Uterus (tissue), 4 donors: ENCODE results near the gene MDM4. TPM values are rescaled to one million over a fixed set of nuclear protein-coding genes. Genes with fewer than 3 reads are reported as not detected.
"Not testable (repeated sequence)": the region's sequence is repeated elsewhere in the genome, so short reads cannot be mapped to it uniquely, and the experiment has no call there.

Experiments
- DNase-seq, 2 donors: peaks; one replicate each; pipeline ENCODE4 v3.0.0-alpha.2; 2019 to 2020
- H3K27ac ChIP-seq, 2 donors: fragments of 200-600 bp; sonication (generic); 1 replicate in 1 of 2; 2 replicates in 1 of 2; pipeline ENCODE4 v1.5.1; 2016 to 2018
- H3K27me3 ChIP-seq, 2 donors: fragments of 200-600 bp; sonication (generic); one replicate each; pipeline ENCODE4 v1.5.1; 2018 to 2019; ENCODE audit warnings: control low read depth in 1 of 2
- H3K36me3 ChIP-seq, 2 donors: fragments of 200-600 bp; sonication (generic); one replicate each; pipeline ENCODE4 v1.5.1; 2019; ENCODE audit warnings: control low read depth in 1 of 2
- H3K4me1 ChIP-seq, 2 donors: fragments of 200-600 bp; sonication (generic); one replicate each; pipeline ENCODE4 v1.5.1; 2018 to 2019; ENCODE audit warnings: control low read depth in 1 of 2
- H3K4me3 ChIP-seq, 2 donors: fragments of 200-600 bp; sonication (generic); 1 replicate in 1 of 2; 2 replicates in 1 of 2; pipeline ENCODE4 v1.5.1; 2018 to 2019; ENCODE audit warnings: mild to moderate bottlenecking in 1 of 2
- H3K9me3 ChIP-seq, 2 donors: fragments of 200-600 bp; sonication (generic); one replicate each; pipeline ENCODE4 v1.5.1; 2019; ENCODE audit warnings: control low read depth in 1 of 2
- CTCF ChIP-seq, 4 experiments: fragments of 200-600 bp in 2 of 4; fragments of 450-650 bp in 2 of 4; sonication (generic) in 2 of 4; IDR thresholded peaks; one replicate each; pipeline ENCODE4 v1.5.1; 2016 to 2019; ENCODE audit warnings: antibody characterized with exemption in 4 of 4, mild to moderate bottlenecking in 2 of 4, moderate library complexity in 1 of 4
- POLR2A ChIP-seq, 2 donors: fragments of 450-650 bp; IDR thresholded peaks; one replicate each; pipeline ENCODE4 v1.6.1; 2016; ENCODE audit warnings: antibody characterized with exemption in 2 of 2, mild to moderate bottlenecking in 1 of 2, moderate library complexity in 1 of 2
- intact Hi-C: fragments of 100-400 bp; cut with DNase I; formaldehyde crosslinking; loops from one replicate; pipeline ENCODE4 v1.15.1; 2023; ENCODE audit warnings: low total_unique reads
- total RNA-seq, 4 donors: library from RNA; depleted of rRNA in 3 of 4; stranded (reverse); fragments of >200 nt in 3 of 4; gene quantifications; one replicate each; pipeline versions ENCODE4 v1.1.0 to v1.2.4, GENCODE V29; 2014 to 2023
- donor health status: DM: yes; HTN: yes; CAD: no.

The MDM4 gene
- total RNA-seq, 4 donors from 2014 or later = 31.0 to 141 (median 134) TPM

GRCh38 chr1:204549313-204549712, 33.1 kb downstream of the MDM4 start:
- Histone ChIP-seq H3K27me3 (no peaks in the 10 kb centered on the region), H3K4me3 (no peak overlapping the region), H3K27ac (no peak overlapping the region), H3K4me1 (no peaks in the 10 kb centered on the region), H3K9me3 (no peaks in the 10 kb centered on the region), H3K36me3 (no peaks in the 10 kb centered on the region)
- intact Hi-C loops = no loop called here
- TF ChIP-seq CTCF (IDR thresholded peaks at IDR 0.05) = no peak
- TF ChIP-seq POLR2A (IDR thresholded peaks at IDR 0.05) = no peak
- DNase-seq = no peak

DNA sequence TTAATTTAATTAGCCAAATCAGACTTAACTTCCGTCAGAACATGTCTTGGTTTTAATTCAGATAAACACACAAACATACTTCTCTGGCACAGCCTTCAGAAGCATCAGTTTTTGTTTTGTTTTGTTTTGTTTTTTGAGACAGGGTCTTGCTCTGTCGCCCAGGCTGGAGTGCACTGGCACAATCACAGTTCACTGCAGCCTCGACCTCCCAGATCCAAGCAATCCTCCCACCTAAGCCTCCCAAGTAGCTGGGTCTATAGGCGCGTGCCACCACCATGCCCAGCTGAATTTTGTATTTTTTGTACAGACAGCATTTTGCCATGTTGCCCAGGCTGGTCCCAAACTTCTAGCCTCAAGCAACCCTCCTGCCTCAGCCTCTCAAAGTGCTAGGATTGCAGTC, 34.7 kb downstream of the MDM4 start:
- Histone ChIP-seq H3K36me3 (no peaks in the 10 kb centered on the region), H3K4me1 (no peaks in the 10 kb centered on the region), H3K9me3 (no peaks in the 10 kb centered on the region), H3K4me3 (no peak overlapping the region), H3K27me3 (no peaks in the 10 kb centered on the region), H3K27ac (no peak overlapping the region)
- TF ChIP-seq CTCF (IDR thresholded peaks at IDR 0.05) (no peak), POLR2A (IDR thresholded peaks at IDR 0.05) (no peak)
- intact Hi-C loops = no loop called here
- no peak for DNase-seq

GRCh38 chr1:204556458-204557052, 40.3 kb downstream of the MDM4 start:
- Histone ChIP-seq H3K36me3 (no peaks in the 10 kb centered on the region), H3K27me3 (no peaks in the 10 kb centered on the region), H3K9me3 (no peaks in the 10 kb centered on the region)

GRCh38 chr1:204558467-204558866, 42.3 kb downstream of the MDM4 start:
- Histone ChIP-seq H3K27ac (no peak overlapping the region), H3K27me3 (no peaks in the 10 kb centered on the region), H3K9me3 (no peaks in the 10 kb centered on the region), H3K4me1 (no peaks in the 10 kb centered on the region), H3K36me3 (no peaks in the 10 kb centered on the region), H3K4me3 (no peak overlapping the region)
- intact Hi-C loops = no loop called here
- TF ChIP-seq CTCF (IDR thresholded peaks at IDR 0.05) = no peak
- no peak for TF ChIP-seq POLR2A (IDR thresholded peaks at IDR 0.05)
- DNase-seq = no peak

More at GRCh38 chr1:204556458-204557052, 40.3 kb downstream of the MDM4 start:
- DNase-seq = no peak
- intact Hi-C loops = no loop called here
- no peaks in the 10 kb centered on the region for H3K4me1 ChIP-seq
- no peak overlapping the region for H3K4me3 ChIP-seq
- no peak for TF ChIP-seq POLR2A (IDR thresholded peaks at IDR 0.05)
- TF ChIP-seq CTCF (IDR thresholded peaks at IDR 0.05) = no peak
- H3K27ac ChIP-seq = no peak overlapping the region

- H3K9me3 ChIP-seq, H3K4me3 ChIP-seq, H3K27ac ChIP-seq, H3K36me3 ChIP-seq, H3K27me3 ChIP-seq, DNase-seq, H3K4me1 ChIP-seq: not testable (repeated sequence)
- intact Hi-C loops = loop anchor here (10.0 kb wide), 1 partner anchor 205 kb away; no protein-coding TSS in a partner anchor
Observed at GRCh38 chr1:204560002-204560401, 43.8 kb downstream of the MDM4 start.
